ENCODE measurements around the gene KRTAP5-9. TPM values are rescaled to one million over a fixed set of nuclear protein-coding genes. Genes with fewer than 3 reads are reported as not detected.
"Not testable (repeated sequence)": the region's sequence is repeated elsewhere in the genome, so short reads cannot be mapped to it uniquely, and the experiment has no call there.

KRTAP5-9 gene
- total RNA-seq, 1 donor from 2014 or later, result not detected

- H3K27ac ChIP-seq, result no peak overlapping the region
- H3K36me3 ChIP-seq, result no peaks in the 10 kb centered on the region
- H3K27me3 ChIP-seq (ENCODE audit: low read depth), result no peaks in the 10 kb centered on the region
- H3K4me3 ChIP-seq, result no peak overlapping the region
- no peaks in the 10 kb centered on the region for H3K4me1 ChIP-seq
- ATAC-seq (no peak), DNase-seq (no peak)
- intact Hi-C loops (cut with DNase I), result no loop called here
- TF ChIP-seq, protein P1, sequence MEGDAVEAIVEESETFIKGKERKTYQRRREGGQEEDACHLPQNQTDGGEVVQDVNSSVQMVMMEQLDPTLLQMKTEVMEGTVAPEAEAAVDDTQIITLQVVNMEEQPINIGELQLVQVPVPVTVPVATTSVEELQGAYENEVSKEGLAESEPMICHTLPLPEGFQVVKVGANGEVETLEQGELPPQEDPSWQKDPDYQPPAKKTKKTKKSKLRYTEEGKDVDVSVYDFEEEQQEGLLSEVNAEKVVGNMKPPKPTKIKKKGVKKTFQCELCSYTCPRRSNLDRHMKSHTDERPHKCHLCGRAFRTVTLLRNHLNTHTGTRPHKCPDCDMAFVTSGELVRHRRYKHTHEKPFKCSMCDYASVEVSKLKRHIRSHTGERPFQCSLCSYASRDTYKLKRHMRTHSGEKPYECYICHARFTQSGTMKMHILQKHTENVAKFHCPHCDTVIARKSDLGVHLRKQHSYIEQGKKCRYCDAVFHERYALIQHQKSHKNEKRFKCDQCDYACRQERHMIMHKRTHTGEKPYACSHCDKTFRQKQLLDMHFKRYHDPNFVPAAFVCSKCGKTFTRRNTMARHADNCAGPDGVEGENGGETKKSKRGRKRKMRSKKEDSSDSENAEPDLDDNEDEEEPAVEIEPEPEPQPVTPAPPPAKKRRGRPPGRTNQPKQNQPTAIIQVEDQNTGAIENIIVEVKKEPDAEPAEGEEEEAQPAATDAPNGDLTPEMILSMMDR (IDR thresholded peaks at IDR 0.05), result no peak
- H3K9me3 ChIP-seq, result no peaks in the 10 kb centered on the region
Measured at GRCh38 chr11:71538666-71538990, 9.6 kb upstream of the KRTAP5-9 start.

DNA sequence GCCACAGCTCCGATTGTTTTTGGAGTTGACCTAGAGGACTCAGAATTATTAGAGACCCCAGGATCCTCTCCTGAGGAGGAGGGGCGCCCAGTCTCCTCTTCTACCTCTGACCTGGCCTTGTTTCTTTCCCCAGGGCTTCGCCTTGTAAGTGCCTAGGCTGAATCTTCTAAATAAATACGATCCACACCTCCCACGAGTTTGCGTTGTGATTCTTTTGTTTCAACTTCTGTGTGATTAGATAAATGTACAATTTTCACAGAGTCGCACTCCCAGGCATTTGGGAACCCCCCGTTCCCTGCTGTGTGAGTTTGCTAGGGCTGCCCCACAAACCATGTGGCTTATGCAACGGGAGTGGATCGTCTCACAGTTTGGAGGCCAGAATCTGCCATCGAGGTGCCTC, 9.2 kb upstream of the KRTAP5-9 start:
- Histone ChIP-seq H3K9me3 (no peaks in the 10 kb centered on the region), H3K4me3 (no peak overlapping the region), H3K27ac (no peak overlapping the region), H3K36me3 (no peaks in the 10 kb centered on the region), H3K27me3 (ENCODE audit: low read depth) (no peaks in the 10 kb centered on the region), H3K4me1 (no peaks in the 10 kb centered on the region)
- DNase-seq (no peak), ATAC-seq (no peak)
- intact Hi-C loops (cut with DNase I), result no loop called here
- TF ChIP-seq, protein P1 (IDR thresholded peaks at IDR 0.05), result no peak

DNA sequence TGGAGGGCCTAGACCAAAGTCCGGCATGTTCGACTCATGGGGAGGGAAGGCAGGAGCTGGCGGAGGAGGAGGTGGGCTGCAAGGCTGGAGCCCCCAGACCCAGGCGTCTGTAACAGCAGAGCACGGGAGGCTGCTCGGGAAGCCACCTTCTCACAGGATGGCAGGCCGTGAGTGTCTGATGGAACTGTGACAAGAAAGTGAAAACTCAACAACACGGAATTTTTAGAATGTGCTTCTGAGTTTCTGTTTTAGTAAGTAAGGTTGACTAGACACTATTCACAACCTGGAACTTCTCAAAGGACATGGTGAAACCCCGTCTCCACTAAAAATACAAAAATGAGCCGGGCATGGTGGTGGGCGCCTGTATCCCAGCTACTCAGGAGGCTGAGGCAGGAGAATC, 8.2 kb upstream of the KRTAP5-9 start:
- H3K4me3 ChIP-seq; H3K9me3 ChIP-seq; intact Hi-C loops (cut with DNase I); DNase-seq; H3K36me3 ChIP-seq; H3K4me1 ChIP-seq; ATAC-seq; H3K27ac ChIP-seq; H3K27me3 ChIP-seq (ENCODE audit: low read depth): not testable (repeated sequence)

GRCh38 chr11:71540521-71541304, 7.5 kb upstream of the KRTAP5-9 start:
- ATAC-seq; H3K9me3 ChIP-seq; H3K4me1 ChIP-seq; DNase-seq; H3K36me3 ChIP-seq; H3K27me3 ChIP-seq (ENCODE audit: low read depth); H3K27ac ChIP-seq; H3K4me3 ChIP-seq; intact Hi-C loops (cut with DNase I): not testable (repeated sequence)

DNA sequence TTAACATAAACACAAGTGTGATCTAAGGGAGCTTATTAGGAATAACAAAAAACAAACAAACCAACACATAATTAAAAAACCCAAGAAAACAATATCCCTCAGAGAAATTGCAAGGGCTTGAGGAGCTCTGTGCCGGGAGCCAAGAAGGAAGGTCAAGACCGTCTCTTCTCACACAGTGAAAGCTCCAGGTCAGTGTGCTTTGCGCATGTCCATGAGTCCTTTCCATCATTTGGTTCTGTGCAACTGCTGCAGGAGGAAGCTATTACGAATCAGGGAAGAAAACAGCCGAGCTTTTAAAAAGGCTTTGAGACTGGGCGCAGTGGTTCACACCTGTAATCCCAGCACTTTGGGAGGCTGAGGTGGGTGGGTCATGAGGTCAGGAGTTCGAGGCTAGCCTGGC, 5.8 kb upstream of the KRTAP5-9 start:
- TF ChIP-seq, protein P1 (IDR thresholded peaks at IDR 0.05), result no peak
- H3K27ac ChIP-seq, result no peak overlapping the region
- ATAC-seq, result no peak
- H3K9me3 ChIP-seq, result no peaks in the 10 kb centered on the region
- no peaks in the 10 kb centered on the region for H3K36me3 ChIP-seq
- H3K27me3 ChIP-seq (ENCODE audit: low read depth), result no peaks in the 10 kb centered on the region
- intact Hi-C loops (cut with DNase I), result no loop called here
- DNase-seq, result no peak
- H3K4me1 ChIP-seq, result no peaks in the 10 kb centered on the region
- no peak overlapping the region for H3K4me3 ChIP-seq

GRCh38 chr11:71542879-71543777, 5.1 kb upstream of the KRTAP5-9 start:
- Histone ChIP-seq H3K4me1 (no peaks in the 10 kb centered on the region), H3K9me3 (no peaks in the 10 kb centered on the region), H3K36me3 (no peaks in the 10 kb centered on the region), H3K27me3 (ENCODE audit: low read depth) (no peaks in the 10 kb centered on the region), H3K27ac (no peak overlapping the region), H3K4me3 (no peak overlapping the region)
- DNase-seq, result no peak
- no peak for ATAC-seq
- intact Hi-C loops (cut with DNase I), result no loop called here
- TF ChIP-seq, protein P1 (IDR thresholded peaks at IDR 0.05), result no peak

Measured in lower lobe of right lung (tissue), 2 donors.